Inferior parietal cortex (tissue), 1 donor: ENCODE results near the gene NKX2-1.
"Not testable (repeated sequence)": the region's sequence is repeated elsewhere in the genome, so short reads cannot be mapped to it uniquely, and the experiment has no call there.

ENCODE experiments used
- DNase-seq: peaks from one replicate; pipeline ENCODE4 v3.0.0-alpha.2; 2016; ENCODE audit errors: extremely low spot score

Gene NKX2-1

DNA sequence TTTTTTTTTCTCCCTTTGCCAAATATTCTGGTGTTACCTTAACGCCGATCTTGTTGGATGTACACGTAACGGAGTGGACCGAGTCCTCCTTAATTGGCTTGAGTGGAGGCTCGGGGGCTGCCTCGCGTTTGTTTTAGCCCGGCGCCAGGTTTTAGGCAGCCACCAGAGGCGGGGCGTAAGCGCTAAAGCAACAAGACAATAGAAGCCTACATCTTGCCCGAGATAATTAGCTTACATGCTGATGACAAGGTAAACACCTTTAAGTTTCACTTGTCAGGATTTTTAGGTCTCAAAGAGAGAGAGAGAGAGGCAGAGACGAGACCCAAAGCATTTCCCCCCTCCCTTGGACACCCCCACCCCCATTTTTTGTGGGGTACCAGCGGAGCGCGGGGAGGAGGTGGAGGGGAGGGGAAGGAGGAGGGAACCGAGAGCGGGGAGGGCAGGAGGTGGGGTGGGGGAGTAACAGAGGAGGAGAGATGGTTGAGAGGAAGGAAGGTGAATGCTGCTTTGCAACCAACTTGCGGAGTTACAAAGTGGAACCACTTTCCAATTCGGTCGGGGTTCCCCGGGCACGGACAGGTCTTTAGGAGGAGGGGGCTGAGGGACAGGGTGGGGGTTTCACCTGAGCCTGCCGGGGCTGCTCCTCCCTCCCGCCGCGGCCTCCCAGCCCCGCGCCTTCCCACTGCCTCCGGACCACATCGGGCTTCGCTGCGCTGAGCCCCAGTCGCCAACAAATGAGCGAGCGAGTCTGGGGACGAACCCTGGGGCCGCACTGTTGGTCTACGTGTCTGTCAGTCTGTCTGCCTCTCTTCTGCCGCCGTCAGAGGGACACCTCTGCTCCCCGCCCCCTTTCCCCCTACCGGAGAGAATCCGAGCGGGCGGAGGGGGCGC, at the start of gene NKX2-1:
Gene NKX2-1, minus strand, starts transcription at position 802 of the 891 bp plus-strand sequence. Its CDS starts 103 bp downstream, at position 699.
- DNase-seq, result no peak

DNA sequence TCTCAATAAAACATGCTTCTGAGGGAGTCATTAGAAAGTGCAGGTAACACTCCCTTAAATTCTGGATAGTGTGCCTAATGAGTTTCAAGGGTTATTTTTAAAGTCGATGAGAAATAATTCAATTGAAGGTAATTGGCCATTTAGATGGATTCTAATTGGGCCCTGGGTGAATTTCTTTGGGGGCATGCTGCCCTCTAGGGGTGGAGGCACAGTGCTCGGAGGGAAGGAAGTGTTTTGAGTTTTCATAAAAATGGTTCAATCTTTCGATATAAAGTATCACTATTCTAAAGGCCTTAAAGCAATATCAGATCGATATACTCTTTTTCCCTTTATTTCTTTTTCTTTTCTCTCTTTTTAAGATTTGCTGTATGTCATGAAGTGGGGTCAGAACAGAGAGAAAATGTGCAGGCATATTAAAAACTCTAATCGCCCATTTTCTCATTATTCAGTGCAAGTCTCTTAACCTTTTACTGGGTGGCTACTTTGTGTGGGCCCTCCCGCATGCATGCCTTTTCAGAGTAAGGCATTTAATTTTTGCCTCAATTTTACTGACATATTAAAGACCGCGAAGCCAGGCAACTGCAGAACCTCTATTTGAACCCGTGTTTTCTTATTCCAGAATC, 36.9 kb upstream of the NKX2-1 start:
- peak; percentile 66 for DNase-seq

DNA sequence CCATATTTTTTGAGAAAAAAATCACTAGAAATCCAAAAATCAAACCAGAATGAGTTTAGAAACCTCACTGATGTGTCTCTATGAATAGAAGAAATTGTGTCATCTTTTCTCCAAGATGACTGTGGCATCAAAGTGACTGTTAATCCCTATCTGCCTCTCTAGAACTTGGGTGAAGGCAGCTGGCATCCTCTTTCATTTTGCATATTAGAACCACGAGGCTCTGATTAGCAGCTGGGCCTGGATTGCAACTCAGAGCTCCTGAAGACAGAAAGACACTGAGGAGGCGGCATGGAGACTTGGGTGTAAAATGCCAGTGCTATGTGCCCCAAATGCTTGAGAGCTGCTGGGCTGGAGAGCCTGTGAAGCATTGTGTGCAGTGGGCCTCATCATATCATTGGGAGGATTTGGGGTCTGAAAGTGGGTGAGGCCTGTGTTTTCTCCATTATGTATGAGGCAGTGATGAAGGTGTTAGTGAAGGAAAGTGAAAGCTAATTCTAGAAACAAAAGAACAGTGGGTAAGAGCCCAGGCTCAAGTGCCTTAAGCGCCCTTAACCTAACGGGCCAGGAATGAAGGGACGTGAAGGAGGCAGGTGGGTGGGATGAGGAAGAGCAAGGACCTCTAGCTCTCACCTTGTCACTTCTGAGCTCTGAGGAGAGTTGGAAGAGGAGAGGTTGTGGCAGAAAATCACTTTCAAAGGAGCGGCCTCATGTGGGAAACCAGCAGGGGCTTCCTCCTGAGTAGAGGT, 36.1 kb upstream of the NKX2-1 start:
- no peak for DNase-seq

GRCh38 chr14:36553656-36554260, 33.7 kb upstream of the NKX2-1 start:
- peak; percentile 61 for DNase-seq

DNA sequence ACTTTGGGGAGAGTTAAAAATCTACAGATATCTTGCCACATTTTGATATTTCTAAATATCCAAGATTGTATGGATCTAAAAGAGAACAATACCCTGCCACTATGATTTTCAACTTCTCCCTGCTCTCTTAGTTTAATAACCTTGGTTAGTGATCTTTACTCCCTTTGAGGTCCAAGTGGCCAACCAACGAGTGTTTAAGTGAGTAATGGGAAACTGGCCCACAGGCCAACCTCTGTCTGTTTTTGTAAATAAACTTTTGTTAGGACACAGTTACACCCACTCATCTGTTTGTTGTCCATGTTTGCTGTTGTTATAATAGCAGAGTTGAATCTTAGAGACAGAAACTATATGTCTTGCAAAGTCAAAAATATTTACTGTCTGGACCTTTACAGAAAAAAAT, 30.9 kb upstream of the NKX2-1 start:
- DNase-seq, result no peak

- not testable (repeated sequence) for DNase-seq
These were observed 24.2 kb upstream of the NKX2-1 start for GRCh38 chr14:36544280-36544679.

DNA sequence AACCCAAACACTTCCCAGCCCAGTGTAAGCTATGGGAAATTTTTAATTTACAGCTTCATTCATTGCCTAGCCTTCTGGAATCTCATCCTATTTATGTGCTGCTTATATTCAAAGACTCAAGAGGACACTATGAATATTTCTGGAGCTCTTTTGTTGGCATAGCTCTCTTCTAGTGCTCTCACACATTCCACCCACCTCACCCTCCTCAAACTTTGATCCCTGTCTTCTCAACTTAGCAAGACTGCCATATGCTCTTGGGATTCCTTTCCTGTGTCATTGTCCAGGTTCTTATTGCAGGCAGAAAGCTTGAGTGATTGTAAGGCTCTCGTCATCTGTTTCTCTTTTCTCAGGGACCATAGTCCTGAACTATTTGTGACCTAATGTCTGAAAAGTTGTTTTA, 18.0 kb upstream of the NKX2-1 start:
- no peak for DNase-seq

DNA sequence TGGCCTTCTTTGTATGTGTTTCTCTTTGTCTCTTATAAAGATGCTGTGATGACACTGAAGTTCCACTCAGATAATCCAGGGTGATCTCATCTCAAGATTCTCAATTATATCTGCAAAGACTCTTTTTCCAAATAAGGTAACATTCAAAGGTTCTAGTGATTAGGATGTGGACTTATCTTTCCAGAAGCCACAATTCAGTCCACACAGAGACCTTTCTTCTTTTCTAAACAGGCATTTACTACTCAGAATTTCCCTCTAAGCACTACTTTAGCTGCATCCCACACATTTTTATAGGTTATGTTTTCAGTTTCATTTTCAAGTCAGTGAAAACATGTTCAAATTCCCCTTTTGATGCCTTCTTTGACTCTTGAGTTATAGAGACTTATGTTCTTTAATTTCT, 9.0 kb upstream of the NKX2-1 start:
- DNase-seq, result no peak

DNA sequence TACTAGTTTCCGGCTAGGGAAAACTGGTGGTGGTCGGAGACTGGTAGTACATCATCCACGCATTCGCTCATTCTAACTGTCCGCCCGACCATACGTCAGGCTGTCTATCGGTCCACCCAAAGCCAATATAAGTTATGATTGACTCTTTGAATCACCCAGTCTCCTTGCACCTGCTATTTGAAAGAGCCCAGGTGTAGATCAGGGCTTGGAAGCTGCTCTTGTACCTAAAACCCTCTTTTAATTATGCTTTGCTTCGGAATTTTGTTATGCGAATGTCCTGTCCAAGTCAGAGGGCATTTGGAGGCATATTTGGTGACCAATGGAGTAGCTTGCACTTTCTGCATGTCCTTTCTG, 5.7 kb upstream of the NKX2-1 start:
- no peak for DNase-seq

DNA sequence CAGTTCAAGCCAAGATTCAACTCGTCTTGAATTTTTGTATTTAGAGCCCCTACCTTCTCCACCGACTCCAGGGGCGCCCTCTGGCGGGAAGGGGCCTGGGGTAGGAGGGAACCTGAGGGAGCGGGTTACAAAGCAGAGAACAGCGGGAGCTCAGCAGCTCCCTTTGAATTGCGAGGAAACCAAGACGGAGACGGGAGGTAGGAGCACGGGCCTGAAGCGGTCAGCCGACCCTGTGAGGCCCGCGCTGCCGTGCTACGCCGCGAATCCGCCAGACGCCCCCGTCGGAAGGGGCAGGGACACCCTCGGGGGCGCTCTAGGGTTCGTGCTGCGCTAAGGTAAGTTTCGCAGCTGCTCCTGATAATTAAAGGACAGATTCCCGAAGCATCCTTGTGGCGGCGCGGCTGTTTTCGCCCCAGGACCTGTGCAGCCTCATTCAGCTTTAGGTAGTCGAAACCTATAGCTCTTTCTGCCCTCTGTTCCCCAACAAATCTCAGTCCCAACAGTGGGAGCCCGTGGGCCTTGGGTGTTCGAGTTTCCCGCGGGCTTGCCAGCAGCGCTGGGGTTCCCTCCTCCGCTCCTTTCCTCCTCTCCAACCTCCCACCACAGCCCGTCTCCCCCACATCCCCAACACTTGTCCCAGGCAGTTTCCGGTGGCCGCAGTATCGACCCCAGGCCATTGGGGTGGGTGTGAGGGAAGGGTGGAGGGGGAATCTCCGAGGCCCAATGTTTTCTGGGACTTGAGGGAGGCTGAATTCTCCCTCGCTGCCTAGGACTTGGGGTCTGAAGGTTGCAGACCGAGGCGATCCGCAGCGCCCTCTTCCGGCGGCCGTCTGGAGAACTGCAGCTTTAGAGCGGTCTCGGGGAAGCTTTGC, 5.1 kb upstream of the NKX2-1 start:
- no peak for DNase-seq

GRCh38 chr14:36524220-36524837, 4.3 kb upstream of the NKX2-1 start:
- DNase-seq, result no peak

DNA sequence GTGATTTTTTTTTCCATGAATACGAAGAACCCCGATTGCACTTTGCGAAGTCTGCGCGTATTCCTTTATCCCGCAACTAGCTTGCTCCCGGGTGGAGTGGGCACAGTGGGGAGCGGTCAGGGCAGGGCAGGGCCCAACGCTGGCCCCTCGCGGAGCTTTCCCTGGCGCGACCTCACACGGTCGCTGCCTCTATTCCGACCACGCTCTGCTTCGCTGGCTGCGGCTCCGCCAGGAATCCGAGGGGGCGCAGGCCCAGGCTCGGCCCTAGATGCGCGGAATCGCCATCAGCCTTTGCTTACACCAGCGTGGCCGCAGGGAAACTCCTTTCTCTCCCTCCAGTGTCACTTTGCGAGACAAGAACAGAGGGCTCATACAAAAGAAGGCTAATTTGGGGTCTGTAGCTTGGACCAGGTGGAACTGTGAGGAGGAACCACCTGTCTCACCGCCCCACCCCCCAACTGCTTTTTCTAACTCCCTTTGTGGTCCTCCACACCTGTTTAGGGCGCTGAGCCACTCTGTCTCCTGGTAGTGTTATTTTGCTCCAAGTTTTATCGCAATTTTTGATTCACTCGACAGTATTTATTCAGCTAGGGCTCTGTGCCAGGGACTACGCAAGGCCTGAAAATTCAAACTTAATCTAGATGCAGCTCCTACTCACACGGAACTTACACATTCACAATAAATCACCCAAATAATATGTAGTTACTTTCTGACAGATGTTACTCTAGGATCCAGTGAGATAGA, 3.1 kb upstream of the NKX2-1 start:
- DNase-seq, result no peak

DNA sequence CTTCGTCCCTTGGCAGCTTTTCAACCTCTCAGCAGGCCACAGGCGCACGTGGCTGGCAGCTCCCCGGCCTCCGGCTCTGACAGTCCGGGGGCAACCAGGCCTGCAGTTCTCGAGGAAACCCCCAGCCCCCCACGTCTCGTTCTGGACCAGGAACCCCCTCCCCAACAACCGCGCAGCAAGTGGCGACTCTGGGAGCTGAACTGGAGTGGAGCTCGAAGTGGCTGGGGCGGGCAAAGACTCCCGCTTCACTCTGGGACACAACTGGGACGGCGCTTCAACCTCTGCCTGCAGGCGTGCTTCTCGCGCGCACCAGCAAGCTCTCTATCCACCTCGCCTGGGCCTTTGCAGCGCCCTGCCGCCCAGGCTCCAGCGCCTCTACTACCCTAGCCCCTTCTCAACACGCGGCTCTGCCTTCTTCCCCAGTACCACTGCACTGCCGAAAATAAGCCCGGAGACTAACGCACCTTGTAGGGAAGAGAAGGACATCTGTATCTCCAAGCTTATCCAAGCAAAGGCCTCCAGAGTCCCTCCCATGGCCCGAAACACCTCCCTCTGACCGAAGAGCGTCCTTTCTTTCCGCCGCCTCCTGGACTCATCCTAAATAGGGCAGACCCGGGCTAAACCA, 2.4 kb upstream of the NKX2-1 start:
- DNase-seq, result no peak

GRCh38 chr14:36521598-36522345, 1.7 kb upstream of the NKX2-1 start:
- DNase-seq, result no peak

- DNase-seq, result no peak
These were observed 831 bp upstream of the NKX2-1 start for GRCh38 chr14:36520601-36521525.

GRCh38 chr14:36518586-36519430, 1.2 kb downstream of the NKX2-1 start:
- no peak for DNase-seq
